K562 (cell line): Measurements from ENCODE around the gene BPI. TPM values are rescaled to one million over a fixed set of nuclear protein-coding genes. Genes with fewer than 3 reads are reported as not detected.
A peak's percentile ranks its signal among the peaks of the same experiment; 100 is the strongest.

Experiments
- DDX20 ChIP-seq: fragments of 450-650 bp; IDR thresholded peaks from 2 replicates; pipeline ENCODE4 v1.6.1; 2016; ENCODE audit warnings: missing genetic modification characterization, low read depth, mild to moderate bottlenecking, missing compliant biosample characterization, moderate library complexity
- ETV5 ChIP-seq: sonication (generic); formaldehyde crosslinking; IDR thresholded peaks from 2 replicates; pipeline ENCODE4 v1.4.0; 2020; ENCODE audit warnings: low read depth, mild to moderate bottlenecking, missing genetic modification reagents
- MYBL2 ChIP-seq, 2 experiments: fragments of 450-650 bp in 1 of 2; sonication (generic) in 1 of 2; formaldehyde crosslinking in 1 of 2; IDR thresholded peaks; 2 replicates each; pipeline versions ENCODE4 v1.6.1 to v1.8.1; 2017 to 2022; ENCODE audit warnings: borderline replicate concordance in 1 of 2, inconsistent platforms in 1 of 2, low read depth in 1 of 2, mild to moderate bottlenecking in 1 of 2, missing genetic modification reagents in 1 of 2, moderate library complexity in 1 of 2
- NFE2 ChIP-seq: IDR thresholded peaks from 2 replicates; pipeline ENCODE4 v1.6.1; 2014; ENCODE audit warnings: antibody characterized with exemption, low read depth
- NFE2L1 ChIP-seq: fragments of 450-650 bp; IDR thresholded peaks from 2 replicates; pipeline ENCODE4 v1.6.1; 2016; ENCODE audit warnings: missing genetic modification characterization, low read depth, mild to moderate bottlenecking, missing compliant biosample characterization, moderate library complexity, borderline replicate concordance
- NKRF ChIP-seq: fragments of 450-650 bp; IDR thresholded peaks from 2 replicates; pipeline ENCODE4 v1.6.1; 2016; ENCODE audit warnings: borderline replicate concordance
- NONO ChIP-seq, 2 experiments: fragments of 200-400 bp in 1 of 2; fragments of 450-650 bp in 1 of 2; formaldehyde crosslinking in 1 of 2; IDR thresholded peaks; 2 replicates each; pipeline ENCODE4 v1.6.1; 2017; ENCODE audit warnings: low read depth in 2 of 2, mild to moderate bottlenecking in 2 of 2, moderate library complexity in 2 of 2, low read length in 1 of 2
- OTX1 ChIP-seq: fragments of 450-650 bp; formaldehyde crosslinking; IDR thresholded peaks from 2 replicates; pipeline ENCODE4 v1.4.0; 2022; ENCODE audit warnings: mild to moderate bottlenecking
- POLR2AphosphoS2 ChIP-seq: IDR thresholded peaks from 2 replicates; pipeline ENCODE4 v1.6.1; 2012; ENCODE audit warnings: low read length, improper control_type of control experiment
- POU5F1 ChIP-seq: fragments of 150-350 bp; IDR thresholded peaks from 2 replicates; pipeline ENCODE4 v1.6.1; 2014; ENCODE audit warnings: borderline replicate concordance, low read length, low read depth, mild to moderate bottlenecking; ENCODE audit not compliant: partially characterized antibody
- RCOR1 ChIP-seq, 2 experiments: IDR thresholded peaks; 2 replicates each; pipeline ENCODE4 v1.6.1; 2012; ENCODE audit warnings: low read depth in 2 of 2, low read length in 2 of 2, borderline replicate concordance in 1 of 2, improper control_type of control experiment in 1 of 2
- U2AF2 ChIP-seq: fragments of 200-400 bp; formaldehyde crosslinking; optimal IDR thresholded peaks from 2 replicates; pipeline ENCODE3; 2017; ENCODE audit warnings: low read depth, mild to moderate bottlenecking, low read length
- ZBTB2 ChIP-seq: fragments of 450-650 bp; IDR thresholded peaks from 2 replicates; pipeline ENCODE4 v1.6.1; 2016; ENCODE audit warnings: antibody characterized with exemption
- ZBTB34 ChIP-seq: fragments of 250-450 bp; sonication (Bioruptor Pico); IDR thresholded peaks from 2 replicates; pipeline ENCODE4 v1.8.0; 2021; ENCODE audit warnings: mild to moderate bottlenecking, moderate library complexity
- ZBTB5 ChIP-seq: fragments of 450-650 bp; IDR thresholded peaks from 2 replicates; pipeline ENCODE4 v1.6.1; 2017; ENCODE audit warnings: antibody characterized with exemption
- ZNF717 ChIP-seq: fragments of 250-450 bp; sonication (Bioruptor Pico); IDR thresholded peaks from 2 replicates; pipeline ENCODE4 v1.5.0; 2021
- polyA plus RNA-seq, 8 experiments: library from polyadenylated mRNA; depleted of rRNA in 4 of 8; stranded (reverse) in 5 of 8; unstranded in 3 of 8; fragments of >200 nt; fragmentation: Nextera tagmentation in 2 of 8; fragmentation: Illumina TruSeq in 1 of 8; extraction: Ambion mirVana in 2 of 8; extraction: Trizol in 1 of 8; gene quantifications; 2 replicates each; pipeline versions ENCODE4 v1.2.1 to v1.2.3, GENCODE V29; 2011 to 2014; ENCODE audit warnings: inconsistent platforms in 1 of 8, missing spikeins in 1 of 8
- total RNA-seq, 7 experiments: library from RNA; depleted of rRNA in 6 of 7; stranded (reverse); fragments of >200 nt in 6 of 7; fragmentation: Illumina TruSeq in 2 of 7; extraction: Trizol in 2 of 7; gene quantifications; 2 replicates each; pipeline versions ENCODE4 v1.2.1 to v1.2.3, GENCODE V29; 2011 to 2021; ENCODE audit warnings: low replicate concordance in 1 of 7
- TF ChIP-seq, protein P1 (sequence below), 2 experiments: IDR thresholded peaks in 1 of 2; conservative IDR thresholded peaks in 1 of 2; 2 replicates each; pipeline ENCODE4 v1.6.1; 2016; ENCODE audit warnings: low read depth in 2 of 2, mild to moderate bottlenecking in 1 of 2, missing compliant biosample characterization in 1 of 2, missing genetic modification characterization in 1 of 2, moderate library complexity in 1 of 2

The BPI gene
- total and polyA plus RNA-seq, 9 of the 15 experiments (the other 6 are each of a cell fraction or from before 2014, with no cell fraction given) = not detected

- TF ChIP-seq DDX20 (tag) (peak; percentile 56; the same call in 1 of the 2 replicates), OTX1 (CRISPR knock-in tag) (no peak), POU5F1 (no peak), RCOR1 (IDR thresholded peaks at IDR 0.05; ENCODE audit: borderline replicate concordance in 1 of 2, low read depth in 2 of 2, low read length in 2 of 2) (0 out of 4 replicates have a peak, but pooled peaks of 1 of the 2 experiments have one; percentile 2), NONO (IDR thresholded peaks at IDR 0.05; ENCODE audit: low read depth in 2 of 2, low read length in 1 of 2) (no peak), ZNF717 (CRISPR knock-in tag) (no peak), MYBL2 (IDR thresholded peaks at IDR 0.05; ENCODE audit: low read depth) (no peak), MYBL2 (CRISPR knock-in tag; IDR thresholded peaks at IDR 0.05; ENCODE audit: borderline replicate concordance) (no peak), ZBTB34 (CRISPR knock-in tag) (no peak), NKRF (no peak), U2AF2 (no peak), ZBTB2 (no peak), ZBTB5 (no peak), NFE2L1 (tag) (no peak), POLR2AphosphoS2 (no peak), NFE2 (no peak), ETV5 (0 out of 2 replicates have a peak, but pooled peaks have one; percentile 16)
- TF ChIP-seq, protein P1, sequence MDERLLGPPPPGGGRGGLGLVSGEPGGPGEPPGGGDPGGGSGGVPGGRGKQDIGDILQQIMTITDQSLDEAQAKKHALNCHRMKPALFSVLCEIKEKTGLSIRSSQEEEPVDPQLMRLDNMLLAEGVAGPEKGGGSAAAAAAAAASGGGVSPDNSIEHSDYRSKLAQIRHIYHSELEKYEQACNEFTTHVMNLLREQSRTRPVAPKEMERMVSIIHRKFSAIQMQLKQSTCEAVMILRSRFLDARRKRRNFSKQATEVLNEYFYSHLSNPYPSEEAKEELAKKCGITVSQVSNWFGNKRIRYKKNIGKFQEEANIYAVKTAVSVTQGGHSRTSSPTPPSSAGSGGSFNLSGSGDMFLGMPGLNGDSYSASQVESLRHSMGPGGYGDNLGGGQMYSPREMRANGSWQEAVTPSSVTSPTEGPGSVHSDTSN (CRISPR knock-in tag; IDR thresholded peaks at IDR 0.05; ENCODE audit: low read depth) = no peak
- TF ChIP-seq, protein P1 (tag; conservative IDR thresholded peaks at IDR 0.05; ENCODE audit: low read depth) = no peak
Measured at GRCh38 chr20:38357653-38358207, 53.8 kb downstream of the BPI start (continued).
